ENCODE results near the gene RGS3. TPM values are rescaled to one million over a fixed set of nuclear protein-coding genes. Genes with fewer than 3 reads are reported as not detected.
A peak's percentile ranks its signal among the peaks of the same experiment; 100 is the strongest.

Gene RGS3
- total and polyA plus RNA-seq, 10 donors, result 17.5 to 122 (median 82.5) TPM

- intact Hi-C loops (cut with DNase I; ENCODE audit: low total_unique reads), result loop anchor here (10.0 kb wide), 1 partner anchor 56 kb away; no protein-coding TSS in a partner anchor
- Histone ChIP-seq H3K27ac (no peak overlapping the region), H3K9me3 (no peaks in the 10 kb centered on the region), H3K4me3 (no peak overlapping the region), H3K4me1 (peaks cover 18 to 98% (median 47%) of the 10 kb centered on the region in 6 donors), H3K27me3 (replicated peaks in 1 of 7) (no peaks in the 10 kb centered on the region), H3K36me3 (peaks cover 0 to 16% (median 0%) of the 10 kb centered on the region in 6 donors)
- no peak for DNase-seq
- TF ChIP-seq POLR2AphosphoS5 (IDR thresholded peaks at IDR 0.05) (no peak), CTCF (IDR thresholded peaks at IDR 0.05 in 8 of 11, conservative IDR thresholded peaks at IDR 0.05 in 3 of 11) (no peak), POLR2A (IDR thresholded peaks at IDR 0.05) (no peak)
- 90 to 96% (median 93%) methylated on average over 12 of the region's 12 CpGs for WGBS, 5 donors
Observed at GRCh38 chr9:113570749-113571711, 107.5 kb downstream of the RGS3 start.

DNA sequence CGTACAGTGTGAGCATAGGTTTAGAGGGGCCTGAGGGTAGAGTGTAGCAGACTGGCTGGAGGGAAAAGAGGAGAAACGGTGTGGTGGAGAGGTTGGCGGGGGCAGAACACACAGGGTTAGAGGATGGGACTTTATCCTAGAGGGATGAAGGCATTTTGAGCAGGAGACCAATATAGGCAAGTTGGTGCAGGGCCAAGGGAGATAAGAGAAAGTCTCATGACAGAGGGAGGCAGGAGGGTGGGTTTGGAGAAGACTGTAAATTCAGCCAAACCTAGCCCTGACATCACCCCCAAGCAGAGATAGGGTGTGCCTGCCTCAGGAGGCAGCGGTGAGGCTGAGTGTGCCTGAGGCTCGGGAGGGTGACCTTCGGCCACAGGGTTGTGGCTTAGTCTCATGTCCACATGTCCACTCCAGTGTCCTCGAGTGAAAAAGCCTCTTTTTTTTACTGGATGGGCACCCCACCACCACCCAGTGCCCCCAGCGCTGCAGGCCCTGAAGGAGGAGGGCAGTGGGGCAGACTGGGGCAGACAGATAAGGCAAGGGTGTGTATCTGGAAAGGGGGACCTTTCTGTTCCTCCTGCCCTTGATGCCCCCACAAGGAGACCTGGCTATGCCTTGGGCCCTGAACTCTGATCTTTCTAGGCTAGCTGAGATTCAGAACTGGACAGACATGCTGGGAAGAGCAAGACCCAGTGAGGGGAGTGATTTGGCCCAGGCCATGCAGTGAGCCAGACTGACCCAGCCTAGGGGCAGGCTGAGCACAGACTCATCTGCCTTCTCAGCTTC lies 108.7 kb downstream of the RGS3 start:
- Histone ChIP-seq H3K4me1 (peaks cover 10 to 98% (median 52%) of the 10 kb centered on the region in 6 donors), H3K9me3 (no peaks in the 10 kb centered on the region), H3K27ac (peak overlapping the region in 2 of 8 donors; percentile 20 to 67), H3K4me3 (no peak overlapping the region), H3K27me3 (replicated peaks in 1 of 7) (no peaks in the 10 kb centered on the region), H3K36me3 (peaks cover 0 to 16% (median 0%) of the 10 kb centered on the region in 6 donors)
- WGBS, 5 donors, result 69 to 83% (median 80%) methylated on average over 7 to 8 of the region's 8 CpGs
- intact Hi-C loops (cut with DNase I; ENCODE audit: low total_unique reads), result loop anchor here (10.0 kb wide), 1 partner anchor 57 kb away; no protein-coding TSS in a partner anchor
- TF ChIP-seq POLR2AphosphoS5 (IDR thresholded peaks at IDR 0.05) (no peak), POLR2A (IDR thresholded peaks at IDR 0.05) (no peak), CTCF (IDR thresholded peaks at IDR 0.05 in 8 of 11, conservative IDR thresholded peaks at IDR 0.05 in 3 of 11) (no peak)
- peak; percentile 70 for DNase-seq

DNA sequence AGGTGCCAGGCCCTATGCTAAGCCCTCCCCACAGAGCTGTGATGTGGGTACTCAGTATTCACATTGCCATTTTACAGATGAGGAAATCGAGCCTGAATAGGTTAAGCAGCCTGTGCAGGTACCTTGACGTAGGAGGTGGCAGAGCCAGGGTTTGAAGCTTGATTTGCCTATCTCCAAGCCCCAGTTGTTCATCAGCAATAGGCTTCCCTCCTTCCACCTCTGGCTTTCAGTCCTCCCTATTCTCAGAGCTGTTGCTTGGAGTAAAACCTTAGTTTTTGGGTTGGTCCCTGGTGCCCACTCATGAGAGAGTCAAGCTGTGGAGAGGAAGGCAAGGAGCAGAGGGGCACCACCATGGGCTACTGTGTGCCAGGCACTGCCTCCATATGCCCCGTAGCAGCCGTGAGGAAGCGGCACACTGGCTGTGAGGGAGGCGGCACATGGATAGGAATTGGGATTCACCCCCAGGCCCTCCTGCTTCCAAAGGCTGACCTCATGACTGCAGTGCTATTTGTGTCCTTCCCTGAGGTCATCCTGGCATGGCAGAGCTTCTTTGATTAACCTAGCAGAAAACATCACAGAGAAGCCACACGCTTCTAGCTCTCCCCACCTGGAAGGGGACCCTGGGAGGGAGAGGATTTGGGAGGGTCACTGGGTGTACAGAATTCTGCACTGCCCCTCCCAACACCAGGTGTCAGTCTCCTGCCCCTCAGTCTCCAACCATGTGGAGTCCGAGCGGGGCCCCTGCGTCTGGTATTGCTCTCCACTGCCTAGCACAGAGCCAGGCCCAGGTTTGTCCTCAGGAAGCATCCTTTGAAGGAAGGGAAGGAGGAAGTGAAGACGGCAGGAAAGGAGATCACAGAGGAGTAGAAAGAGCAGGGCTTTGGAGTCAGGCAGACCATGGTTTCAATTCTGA lies 109.8 kb downstream of the RGS3 start:
- WGBS, 5 donors, result 79 to 86% (median 83%) methylated on average over 10 to 11 of the region's 11 CpGs
- H3K36me3 ChIP-seq, result peaks cover 0 to 10% (median 0%) of the 10 kb centered on the region in 6 donors
- DNase-seq, result peak; percentile 70
- peaks cover 20 to 98% (median 57%) of the 10 kb centered on the region in 6 donors for H3K4me1 ChIP-seq
- H3K27ac ChIP-seq, result peak overlapping the region in 3 of 8 donors; percentile 33 to 67 (median 53)
- intact Hi-C loops (cut with DNase I; ENCODE audit: low total_unique reads), result loop anchor here (10.0 kb wide), 1 partner anchor 59 kb away; no protein-coding TSS in a partner anchor
- H3K27me3 ChIP-seq (replicated peaks in 1 of 7), result no peaks in the 10 kb centered on the region
- no peak for TF ChIP-seq POLR2AphosphoS5 (IDR thresholded peaks at IDR 0.05)
- no peak for TF ChIP-seq CTCF (IDR thresholded peaks at IDR 0.05 in 8 of 11, conservative IDR thresholded peaks at IDR 0.05 in 3 of 11)
- no peak for TF ChIP-seq POLR2A (IDR thresholded peaks at IDR 0.05)
- no peaks in the 10 kb centered on the region for H3K9me3 ChIP-seq
- no peak overlapping the region for H3K4me3 ChIP-seq
